ENCODE results near the gene MAGEA8. TPM values are rescaled to one million over a fixed set of nuclear protein-coding genes. Genes with fewer than 3 reads are reported as not detected.

Gene MAGEA8
- total and polyA plus RNA-seq, 2 donors (not counting 3 experiments of a cell fraction or from before 2014, with no cell fraction given) = not detected

DNA sequence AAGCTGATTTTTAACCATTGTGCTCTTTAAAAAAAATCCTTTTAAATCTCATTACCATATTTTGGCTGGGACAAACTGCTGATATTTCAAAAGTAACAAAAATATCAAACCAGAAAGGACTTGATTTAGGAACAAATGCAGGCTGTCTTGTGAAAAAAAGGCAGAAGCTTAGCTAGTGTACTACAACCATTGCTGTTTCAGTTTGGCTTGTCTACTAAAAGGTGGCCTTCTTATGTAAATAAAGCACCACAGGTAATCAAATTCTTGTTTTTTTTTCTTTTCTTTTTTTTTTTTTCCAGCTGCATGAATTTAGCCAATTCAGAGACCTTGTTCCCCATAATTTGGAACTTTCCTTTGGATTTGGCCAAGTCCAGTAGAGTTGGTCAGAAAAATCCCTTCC, 43.8 kb upstream of the MAGEA8 start:
- Histone ChIP-seq H3K27me3 (ENCODE audit: control insufficient read depth in 2 of 2, insufficient read depth in 2 of 2, low read length in 2 of 2) (no peaks in the 10 kb centered on the region), H4K20me1 (replicated peaks; ENCODE audit: control insufficient read depth, extremely low read depth, insufficient read depth, low read length) (no peaks in the 10 kb centered on the region), H3K9me1 (replicated peaks; ENCODE audit: control insufficient read depth, extremely low read depth, insufficient read depth, low read length) (no peaks in the 10 kb centered on the region), H3K9me3 (replicated peaks; ENCODE audit: control insufficient read depth, insufficient read depth, low read length) (no peaks in the 10 kb centered on the region), H2AFZ (ENCODE audit: low read depth, low read length) (no peak overlapping the region), H3K9ac (replicated peaks; ENCODE audit: extremely low read depth, insufficient read depth, low read length) (no peak overlapping the region), H3K27ac (ENCODE audit: insufficient read depth, low read depth, low read length) (no peak overlapping the region), H3K4me1 (ENCODE audit: control insufficient read depth, extremely low read depth, insufficient read depth, low read length) (no peaks in the 10 kb centered on the region), H3K79me2 (ENCODE audit: control insufficient read depth, insufficient read depth, low read length) (no peaks in the 10 kb centered on the region), H3K36me3 (ENCODE audit: control insufficient read depth in 2 of 2, extremely low read depth in 1 of 2, insufficient read depth in 2 of 2, low read length in 2 of 2) (no peaks in the 10 kb centered on the region), H3K4me3 (replicated peaks in 1 of 3; ENCODE audit: insufficient read depth in 1 of 3, low read depth in 1 of 3, low read length in 3 of 3) (no peak overlapping the region), H3K4me2 (ENCODE audit: insufficient read depth, low read length) (no peak overlapping the region)
- intact Hi-C loops (cut with micrococcal nuclease) (no loop called here), dilution Hi-C loops (cut with MboI; ENCODE audit: extremely low pct_ligation_motif_present, low sequenced_read_pairs) (no loop called here)
- CTCF ChIA-PET = no interaction called here
- DNase-seq (ENCODE audit: low read depth, low spot score) (no peak), FAIRE-seq (no peak)
- POLR2A ChIA-PET = no interaction called here
- TF ChIP-seq MYC (IDR thresholded peaks at IDR 0.05; ENCODE audit: low read depth, low read length) = no peak
- TF ChIP-seq EZH2 (IDR thresholded peaks at IDR 0.05; ENCODE audit: borderline replicate concordance, low read depth, low read length, severe bottlenecking) = no peak
- TF ChIP-seq GATA2 (IDR thresholded peaks at IDR 0.05; ENCODE audit: insufficient read depth, insufficient read length, low read depth, low read length) = no peak
- TF ChIP-seq MAX (IDR thresholded peaks at IDR 0.05; ENCODE audit: insufficient read depth, insufficient read length) = no peak
- no peak for TF ChIP-seq POLR2AphosphoS5 (IDR thresholded peaks at IDR 0.05; ENCODE audit: insufficient read depth, low read depth, low read length)
- no peak for TF ChIP-seq JUN (IDR thresholded peaks at IDR 0.05; ENCODE audit: borderline replicate concordance, insufficient read depth, insufficient read length, low read depth)
- no peak for TF ChIP-seq FOS (IDR thresholded peaks at IDR 0.05; ENCODE audit: borderline replicate concordance, insufficient read depth, low read length)
- TF ChIP-seq POLR2A (IDR thresholded peaks at IDR 0.05; ENCODE audit: low read depth, low read length) = no peak
- TF ChIP-seq, protein P1, sequence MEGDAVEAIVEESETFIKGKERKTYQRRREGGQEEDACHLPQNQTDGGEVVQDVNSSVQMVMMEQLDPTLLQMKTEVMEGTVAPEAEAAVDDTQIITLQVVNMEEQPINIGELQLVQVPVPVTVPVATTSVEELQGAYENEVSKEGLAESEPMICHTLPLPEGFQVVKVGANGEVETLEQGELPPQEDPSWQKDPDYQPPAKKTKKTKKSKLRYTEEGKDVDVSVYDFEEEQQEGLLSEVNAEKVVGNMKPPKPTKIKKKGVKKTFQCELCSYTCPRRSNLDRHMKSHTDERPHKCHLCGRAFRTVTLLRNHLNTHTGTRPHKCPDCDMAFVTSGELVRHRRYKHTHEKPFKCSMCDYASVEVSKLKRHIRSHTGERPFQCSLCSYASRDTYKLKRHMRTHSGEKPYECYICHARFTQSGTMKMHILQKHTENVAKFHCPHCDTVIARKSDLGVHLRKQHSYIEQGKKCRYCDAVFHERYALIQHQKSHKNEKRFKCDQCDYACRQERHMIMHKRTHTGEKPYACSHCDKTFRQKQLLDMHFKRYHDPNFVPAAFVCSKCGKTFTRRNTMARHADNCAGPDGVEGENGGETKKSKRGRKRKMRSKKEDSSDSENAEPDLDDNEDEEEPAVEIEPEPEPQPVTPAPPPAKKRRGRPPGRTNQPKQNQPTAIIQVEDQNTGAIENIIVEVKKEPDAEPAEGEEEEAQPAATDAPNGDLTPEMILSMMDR (IDR thresholded peaks at IDR 0.05; ENCODE audit: extremely low read depth in 1 of 2, insufficient read depth in 1 of 2, low read depth in 1 of 2, low read length in 2 of 2) = no peak
- BruUV-seq (replicated peaks) = no TSS peak

Measured in endothelial cell of umbilical vein (primary cell).